Colonic mucosa (tissue), 4 donors: ENCODE measurements around the gene AKR1D1. TPM values are rescaled to one million over a fixed set of nuclear protein-coding genes. Genes with fewer than 3 reads are reported as not detected.

Experiments used
- DNase-seq: peaks from one replicate; pipeline ENCODE4 v3.0.0-alpha.2; 2020
- H3K27ac ChIP-seq: fragments of 200-600 bp; one replicate; pipeline ENCODE4 v1.8.0; 2021
- H3K27me3 ChIP-seq: fragments of 200-600 bp; one replicate; pipeline ENCODE4 v1.8.0; 2021
- H3K36me3 ChIP-seq: fragments of 200-600 bp; one replicate; pipeline ENCODE4 v1.8.0; 2021
- H3K4me1 ChIP-seq: fragments of 200-600 bp; one replicate; pipeline ENCODE4 v1.8.0; 2021; ENCODE audit warnings: mild to moderate bottlenecking
- H3K4me3 ChIP-seq: fragments of 200-600 bp; one replicate; pipeline ENCODE4 v1.8.0; 2021
- H3K9ac ChIP-seq, 2 donors: one replicate each; pipeline ENCODE4 v1.7.0; 2013; ENCODE audit warnings: control low read depth in 2 of 2, low read depth in 2 of 2, low read length in 2 of 2
- H3K9me3 ChIP-seq: fragments of 200-600 bp; one replicate; pipeline ENCODE4 v1.8.0; 2021
- intact Hi-C: fragments of 100-400 bp; cut with DNase I; formaldehyde crosslinking; loops from one replicate; pipeline ENCODE4 v1.14.1; 2022
- total RNA-seq, 2 donors: library from RNA; stranded (reverse); fragmentation: NEBNext Ultra II Directional in 1 of 2; extraction: Animal tissue kit (Norgen Biotek cat#: 25700) in 1 of 2; gene quantifications; one replicate each; pipeline ENCODE4 v1.2.1, GENCODE V29; 2021
- TF ChIP-seq, protein P1 (sequence below): fragments of 200-600 bp; IDR thresholded peaks from one replicate; pipeline ENCODE4 v1.8.0; 2022; ENCODE audit warnings: antibody characterized with exemption, mild to moderate bottlenecking
- donor health status: healthy.
- donor health status: DM: no; HTN: no; CAD: no.
- donor health status: DM: no; HTN: no; CAD: no.

AKR1D1 gene
- total RNA-seq, 2 donors from 2014 or later = not detected

DNA sequence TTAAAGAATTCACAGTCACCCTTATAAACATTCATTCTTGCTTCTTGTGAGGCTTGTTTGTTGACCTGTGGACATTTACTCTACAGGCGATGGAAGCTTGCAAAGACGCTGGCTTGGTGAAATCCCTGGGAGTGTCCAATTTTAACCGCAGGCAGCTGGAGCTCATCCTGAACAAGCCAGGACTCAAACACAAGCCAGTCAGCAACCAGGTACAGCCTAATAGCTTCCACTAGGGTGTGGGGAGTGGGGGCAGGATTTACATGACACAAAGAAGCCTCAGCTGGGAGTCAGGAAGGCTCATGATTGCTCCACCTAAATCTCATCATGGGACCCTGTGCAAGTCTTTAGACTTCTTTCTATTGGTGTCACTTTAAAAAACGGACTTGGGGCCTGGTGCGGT is 29.0 kb downstream of the AKR1D1 start:
- intact Hi-C loops = no loop called here
- no peak overlapping the region for H3K9ac ChIP-seq
- TF ChIP-seq, protein P1, sequence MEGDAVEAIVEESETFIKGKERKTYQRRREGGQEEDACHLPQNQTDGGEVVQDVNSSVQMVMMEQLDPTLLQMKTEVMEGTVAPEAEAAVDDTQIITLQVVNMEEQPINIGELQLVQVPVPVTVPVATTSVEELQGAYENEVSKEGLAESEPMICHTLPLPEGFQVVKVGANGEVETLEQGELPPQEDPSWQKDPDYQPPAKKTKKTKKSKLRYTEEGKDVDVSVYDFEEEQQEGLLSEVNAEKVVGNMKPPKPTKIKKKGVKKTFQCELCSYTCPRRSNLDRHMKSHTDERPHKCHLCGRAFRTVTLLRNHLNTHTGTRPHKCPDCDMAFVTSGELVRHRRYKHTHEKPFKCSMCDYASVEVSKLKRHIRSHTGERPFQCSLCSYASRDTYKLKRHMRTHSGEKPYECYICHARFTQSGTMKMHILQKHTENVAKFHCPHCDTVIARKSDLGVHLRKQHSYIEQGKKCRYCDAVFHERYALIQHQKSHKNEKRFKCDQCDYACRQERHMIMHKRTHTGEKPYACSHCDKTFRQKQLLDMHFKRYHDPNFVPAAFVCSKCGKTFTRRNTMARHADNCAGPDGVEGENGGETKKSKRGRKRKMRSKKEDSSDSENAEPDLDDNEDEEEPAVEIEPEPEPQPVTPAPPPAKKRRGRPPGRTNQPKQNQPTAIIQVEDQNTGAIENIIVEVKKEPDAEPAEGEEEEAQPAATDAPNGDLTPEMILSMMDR = no peak

GRCh38 chr7:138115047-138115446 is 38.8 kb downstream of the AKR1D1 start:
- intact Hi-C loops = no loop called here
- H3K9me3 ChIP-seq = no peaks in the 10 kb centered on the region
- H3K9ac ChIP-seq = no peak overlapping the region
- DNase-seq = no peak
- no peaks in the 10 kb centered on the region for H3K27me3 ChIP-seq
- H3K27ac ChIP-seq = no peak overlapping the region
- TF ChIP-seq, protein P1 = no peak
- H3K36me3 ChIP-seq = no peaks in the 10 kb centered on the region
- H3K4me1 ChIP-seq = no peaks in the 10 kb centered on the region
- H3K4me3 ChIP-seq = no peak overlapping the region

More for the DNA sequence above, 29.0 kb downstream of the AKR1D1 start:
- DNase-seq = no peak
- H3K36me3 ChIP-seq = no peaks in the 10 kb centered on the region
- no peak overlapping the region for H3K4me3 ChIP-seq
- H3K27ac ChIP-seq = no peak overlapping the region
- no peaks in the 10 kb centered on the region for H3K9me3 ChIP-seq
- no peaks in the 10 kb centered on the region for H3K27me3 ChIP-seq
- H3K4me1 ChIP-seq = no peaks in the 10 kb centered on the region

DNA sequence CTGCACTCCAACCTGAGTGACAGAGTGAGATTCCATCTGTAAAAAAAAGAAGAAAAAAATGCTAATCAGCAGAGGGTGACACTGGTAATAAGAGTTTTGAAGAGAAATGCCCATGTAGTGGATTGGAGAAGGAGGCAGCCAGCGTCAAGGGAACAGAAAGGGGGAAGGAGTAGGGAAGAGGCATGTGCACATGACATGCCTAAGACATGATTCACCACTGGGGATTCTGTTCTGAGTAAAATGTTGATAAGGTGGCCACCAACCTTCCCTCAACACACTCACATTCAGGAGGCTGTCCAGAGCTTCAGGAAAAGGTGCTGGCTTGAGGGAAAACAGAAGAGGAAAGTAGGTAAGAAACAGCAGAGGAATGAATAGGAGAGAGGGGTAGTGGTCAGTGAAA is 39.9 kb downstream of the AKR1D1 start:
- TF ChIP-seq, protein P1 = no peak
- Histone ChIP-seq H3K9me3 (no peaks in the 10 kb centered on the region), H3K4me1 (no peaks in the 10 kb centered on the region), H3K36me3 (no peaks in the 10 kb centered on the region), H3K4me3 (no peak overlapping the region), H3K27ac (no peak overlapping the region), H3K9ac (no peak overlapping the region), H3K27me3 (no peaks in the 10 kb centered on the region)
- intact Hi-C loops = no loop called here
- no peak for DNase-seq

GRCh38 chr7:138116892-138117291 is 40.6 kb downstream of the AKR1D1 start:
- Histone ChIP-seq H3K27me3 (no peaks in the 10 kb centered on the region), H3K27ac (no peak overlapping the region), H3K9me3 (no peaks in the 10 kb centered on the region), H3K4me3 (no peak overlapping the region), H3K36me3 (no peaks in the 10 kb centered on the region), H3K4me1 (no peaks in the 10 kb centered on the region), H3K9ac (no peak overlapping the region)
- intact Hi-C loops = no loop called here
- no peak for DNase-seq
- TF ChIP-seq, protein P1 = no peak

DNA sequence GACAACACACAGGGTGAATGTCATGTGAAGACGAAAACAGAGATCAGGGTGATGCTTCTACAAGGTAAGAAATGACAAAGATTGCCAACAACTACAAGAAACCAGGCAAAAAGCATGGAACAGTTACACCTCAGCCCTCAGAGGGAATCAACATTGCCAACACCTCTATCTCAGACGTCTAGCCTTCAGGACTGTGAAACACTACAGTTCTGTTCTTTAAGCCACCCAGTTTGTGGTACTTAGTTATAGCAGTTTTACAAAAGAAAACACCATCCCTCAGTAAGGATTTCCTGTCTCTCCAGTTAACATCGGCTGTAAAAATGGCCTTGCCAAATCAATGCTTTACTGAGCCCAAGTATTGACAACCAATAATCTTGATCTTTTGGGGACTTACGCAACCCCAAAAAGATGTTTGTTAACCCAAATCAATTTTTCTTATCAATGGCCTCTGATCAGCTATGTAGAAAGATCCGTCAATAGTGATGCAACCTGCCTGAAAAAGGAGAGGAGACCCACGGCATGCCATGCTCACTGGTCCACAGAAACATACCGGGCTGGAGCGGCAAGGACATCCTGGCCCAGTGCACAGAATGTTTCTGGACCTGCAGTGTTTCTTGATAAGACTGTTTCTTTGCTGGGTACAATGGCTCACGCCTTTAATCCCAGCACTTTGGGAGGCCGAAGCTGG is 44.0 kb downstream of the AKR1D1 start:
- H3K9me3 ChIP-seq = no peaks in the 10 kb centered on the region
- H3K9ac ChIP-seq = no peak overlapping the region
- no peak for DNase-seq

More for the DNA sequence above, 44.0 kb downstream of the AKR1D1 start:
- no peak overlapping the region for H3K27ac ChIP-seq
- H3K4me3 ChIP-seq = no peak overlapping the region
- H3K4me1 ChIP-seq = no peaks in the 10 kb centered on the region
- intact Hi-C loops = no loop called here
- H3K27me3 ChIP-seq = no peaks in the 10 kb centered on the region
- H3K36me3 ChIP-seq = no peaks in the 10 kb centered on the region
- TF ChIP-seq, protein P1 = no peak
